Hematopoietic multipotent progenitor cell treated with erythropoietin and hydrocortisone succinate and interleukin-3 and kit ligand, for 6 days (in vitro differentiated cells): ENCODE data around the gene TRMT61A.

Experiments used
- DNase-seq: peaks from one replicate; pipeline ENCODE4 v3.0.0-alpha.2; 2015

Gene TRMT61A

DNA sequence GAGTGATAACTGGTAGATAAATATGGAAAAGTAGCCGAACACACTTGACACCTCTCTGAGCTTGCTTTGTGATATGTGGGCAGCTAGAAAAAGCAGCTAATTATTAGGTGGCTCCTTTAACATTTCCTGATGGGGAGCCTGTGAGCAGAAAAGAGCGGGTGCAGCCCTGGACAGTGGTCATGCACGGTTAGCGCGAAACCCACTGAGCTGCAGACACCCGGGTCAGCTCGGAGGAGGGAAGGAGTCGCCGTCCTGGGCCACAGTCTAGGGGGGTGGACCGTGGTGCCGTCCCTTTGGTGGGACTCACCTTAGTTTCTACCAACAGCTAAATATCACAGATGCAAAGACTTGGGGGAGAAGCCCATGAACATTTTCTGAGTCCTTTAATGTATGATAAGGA, 40.4 kb downstream of the TRMT61A start:
- no peak for DNase-seq

DNA sequence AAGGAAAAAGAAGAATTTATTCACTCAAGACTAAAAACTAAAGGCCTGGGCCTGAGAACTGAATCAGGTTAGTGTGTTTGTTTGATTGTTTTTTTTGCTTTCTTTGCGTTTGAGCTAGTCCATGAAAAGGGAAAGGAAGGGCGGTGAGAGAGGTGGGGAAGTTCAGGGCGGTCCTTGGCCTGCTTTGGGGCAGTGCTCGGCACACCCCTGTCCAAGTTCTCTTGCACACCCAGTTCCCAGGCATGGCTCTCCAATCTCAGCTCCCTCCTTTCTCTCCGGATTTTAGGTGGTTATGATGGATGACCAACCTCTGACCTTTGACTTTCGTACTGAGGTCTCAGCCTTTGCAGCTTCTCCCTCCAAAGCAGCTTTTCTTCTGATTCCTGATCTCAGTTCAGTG, 45.1 kb downstream of the TRMT61A start:
- no peak for DNase-seq

DNA sequence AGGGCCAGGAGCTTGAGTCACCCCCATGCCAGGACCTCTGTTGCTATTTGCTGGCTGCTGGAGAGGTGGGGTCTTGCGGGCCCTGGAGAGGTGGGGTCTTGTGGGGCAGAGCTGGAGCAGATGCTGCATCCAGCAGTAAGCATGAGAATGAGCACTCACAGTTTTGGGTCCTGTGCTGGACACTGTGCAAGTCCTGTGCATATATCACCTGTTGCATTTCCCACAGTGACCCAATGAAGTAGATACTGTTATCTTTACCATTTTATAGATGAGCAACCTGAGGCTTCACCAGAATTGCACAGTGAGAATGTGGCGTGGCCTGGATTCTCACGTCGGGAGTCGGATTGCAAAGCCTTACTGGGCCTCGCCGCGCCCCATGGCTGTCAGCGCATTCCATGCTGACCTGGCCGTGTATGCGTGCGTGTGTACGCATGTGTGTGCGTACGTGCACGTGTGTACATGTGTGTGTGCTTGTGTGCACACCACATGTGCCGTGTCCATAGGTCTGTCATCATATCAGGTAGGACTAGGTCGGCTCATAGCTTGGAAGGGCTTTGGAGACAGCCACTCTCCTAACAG, 45.8 kb downstream of the TRMT61A start:
- DNase-seq: no peak

DNA sequence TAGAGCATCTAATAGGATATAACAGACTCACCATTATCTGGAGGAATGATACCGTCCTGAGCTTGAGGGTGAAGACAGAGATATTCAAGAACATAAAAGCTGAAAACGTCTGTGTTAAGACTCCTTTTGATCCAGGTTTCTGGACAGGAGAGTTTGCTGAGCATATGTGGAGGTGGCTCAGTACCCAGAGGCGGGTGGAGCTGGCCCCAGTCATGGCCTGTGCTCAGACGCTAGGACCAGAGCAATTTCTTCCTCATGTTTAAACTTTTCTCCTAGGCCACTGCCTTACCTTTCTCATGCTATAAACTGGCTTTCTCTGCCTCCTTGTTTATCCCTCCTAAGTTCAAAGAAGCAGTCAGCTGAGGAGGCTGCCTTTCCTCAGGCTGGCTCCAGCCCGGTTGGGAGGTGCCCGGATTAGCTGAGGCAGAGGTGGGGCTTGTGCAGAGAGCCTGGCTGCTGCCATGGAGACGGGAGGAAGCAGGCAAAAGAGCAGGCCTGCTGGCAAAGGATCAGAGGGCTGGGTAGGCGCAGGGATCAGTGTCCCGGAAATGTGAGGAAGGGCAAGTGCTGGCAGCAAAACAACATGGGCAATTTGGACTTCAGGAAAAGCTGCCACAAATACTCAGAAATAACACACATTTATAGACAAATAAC, 47.5 kb downstream of the TRMT61A start:
- no peak for DNase-seq

DNA sequence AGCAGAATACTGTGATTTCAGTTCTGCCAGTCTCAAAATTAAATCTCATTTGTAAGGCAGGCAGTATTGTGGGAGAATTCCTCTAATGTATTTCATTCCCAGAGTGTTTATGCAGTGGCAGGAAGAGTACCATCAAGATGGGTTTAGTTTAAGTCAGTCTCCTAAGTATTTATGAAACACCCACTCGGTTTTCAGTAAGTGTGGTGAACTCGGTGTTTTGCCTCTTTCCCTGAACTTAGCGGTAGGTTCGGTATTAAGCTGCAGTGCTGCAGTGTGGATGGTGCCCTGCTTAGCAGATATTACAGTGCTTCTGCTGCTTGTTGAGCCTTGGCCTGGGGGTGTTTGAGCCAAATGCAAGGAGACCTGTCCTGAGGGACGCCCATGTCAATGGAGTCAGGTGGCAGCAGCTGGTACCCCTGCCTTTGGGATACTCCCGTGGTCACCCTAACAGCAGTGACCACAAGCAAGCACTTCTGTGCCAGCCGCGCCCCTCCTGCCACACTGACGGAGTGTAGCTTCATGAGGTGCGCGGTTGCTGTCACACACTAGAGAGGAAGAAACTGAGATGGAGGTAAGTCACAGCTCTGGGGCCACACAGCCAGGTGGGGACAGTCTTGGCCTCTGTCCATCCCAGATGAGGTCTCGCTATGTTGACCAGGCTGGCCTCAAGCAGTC, 49.5 kb downstream of the TRMT61A start:
- DNase-seq: no peak

DNA sequence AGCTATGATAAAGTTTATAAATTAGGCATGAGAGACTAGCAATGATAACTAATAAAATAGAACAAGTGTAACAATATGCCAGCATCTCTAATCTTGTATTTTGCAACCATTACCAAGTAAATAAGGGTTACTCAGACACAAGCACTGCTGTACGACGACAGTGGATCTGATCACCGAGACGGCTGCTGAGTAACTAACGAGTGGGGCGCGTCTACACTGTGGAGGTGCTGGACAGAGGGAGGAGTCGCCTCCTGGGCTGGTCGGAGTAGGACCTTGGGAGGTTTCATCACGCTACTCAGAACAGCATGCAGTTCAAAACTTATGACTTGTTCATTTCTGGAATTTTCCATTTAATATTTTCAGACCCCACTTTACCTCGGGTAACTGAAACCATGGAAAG, 52.2 kb downstream of the TRMT61A start:
- DNase-seq: no peak

DNA sequence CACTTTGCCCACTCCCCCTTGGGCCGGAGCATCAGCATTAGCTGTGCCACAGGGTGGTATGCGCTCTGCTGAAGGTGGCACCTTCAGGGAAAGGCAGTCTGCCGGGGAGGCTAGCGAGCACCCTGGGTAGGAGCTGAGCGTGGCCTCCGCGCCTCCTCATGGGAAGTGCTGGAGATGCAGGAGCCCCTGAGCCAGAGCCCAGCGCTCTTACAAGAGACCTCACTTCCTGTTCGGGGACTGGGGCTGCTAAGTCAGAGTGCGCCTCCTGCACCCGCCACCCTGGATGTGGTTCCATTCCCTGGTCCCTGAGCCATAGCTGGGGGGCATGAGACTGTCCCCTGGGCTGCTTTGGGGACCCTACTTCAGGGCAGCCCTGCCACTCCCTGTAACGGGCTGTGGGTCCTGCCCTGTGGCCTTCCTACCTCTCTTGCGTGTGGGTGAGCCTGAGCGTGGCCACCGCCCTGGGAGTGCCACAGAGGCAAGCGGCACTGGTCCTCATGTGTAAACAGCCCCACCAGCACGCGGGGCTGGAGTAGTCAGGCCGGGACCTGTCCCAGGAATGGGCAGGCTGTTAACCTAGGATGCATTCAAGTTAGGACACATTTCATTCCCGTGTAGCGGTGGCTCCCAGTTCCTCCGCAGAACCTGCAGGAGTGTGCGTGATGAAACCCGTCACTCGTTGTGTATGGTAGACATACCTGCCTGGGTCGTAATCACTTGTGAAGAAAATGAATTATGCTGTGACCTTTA, 53.1 kb downstream of the TRMT61A start:
- DNase-seq: no peak

DNA sequence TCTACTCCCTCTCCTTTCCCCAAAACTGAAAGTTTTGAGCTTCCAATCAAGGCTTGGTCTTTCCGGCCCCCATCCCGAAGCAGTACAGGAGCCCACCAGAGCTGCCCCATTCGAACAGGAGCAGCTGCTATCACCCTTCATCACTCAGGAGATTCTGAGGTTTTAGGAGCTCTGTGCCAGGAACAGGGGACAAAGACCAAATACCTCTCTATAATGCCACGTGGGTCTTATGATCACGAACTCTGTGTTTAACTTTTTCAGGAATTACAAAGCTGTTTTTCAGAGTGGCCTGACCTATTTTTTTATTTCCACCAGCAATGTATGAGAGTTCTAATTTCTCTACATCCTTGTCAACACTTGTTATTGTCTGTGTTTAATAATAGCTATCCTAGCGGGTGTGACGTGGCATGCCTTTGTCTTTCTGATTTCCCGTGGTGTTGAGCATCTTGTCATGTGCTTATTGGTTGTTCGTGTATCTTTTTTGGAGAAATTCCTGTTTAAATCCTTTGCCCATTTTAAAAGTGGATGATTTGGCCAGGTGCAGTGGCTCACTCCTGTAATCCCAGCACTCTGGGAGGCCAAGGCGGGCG, 55.4 kb downstream of the TRMT61A start:
- no peak for DNase-seq
